ENCODE results near the gene EXOSC5.
A peak's percentile ranks its signal among the peaks of the same experiment; 100 is the strongest.

The EXOSC5 gene

DNA sequence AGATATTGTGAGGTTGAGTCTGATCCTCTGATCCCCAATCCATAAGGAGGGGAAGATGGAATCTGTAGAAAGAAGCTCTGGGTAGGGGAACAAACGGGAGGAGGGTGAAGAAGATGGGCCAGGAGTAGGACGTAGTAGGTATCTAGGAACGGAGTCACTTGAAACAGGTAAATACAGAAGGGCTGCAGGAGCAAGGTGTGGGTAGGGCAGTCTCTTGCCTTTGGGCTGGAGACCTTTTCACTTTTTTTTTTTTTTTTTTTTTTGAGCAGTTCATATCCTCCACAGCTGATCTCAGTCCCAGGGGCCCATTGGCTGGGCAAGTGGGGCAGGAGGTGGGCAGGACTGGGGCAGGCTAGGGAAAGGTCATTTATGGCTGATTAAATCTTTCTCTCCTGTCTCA, 1.9 kb upstream of the EXOSC5 start:
- H3K9me3 ChIP-seq (ENCODE audit: insufficient read depth, low read length, severe bottlenecking): no peaks in the 10 kb centered on the region
- peak overlapping the region; percentile 71 to 82; a peak in 3 of 4 replicates for H3K4me3 ChIP-seq (ENCODE audit: low read depth in 1 of 2, low read length in 2 of 2)
- H3K9ac ChIP-seq (ENCODE audit: low read depth, low read length): peak overlapping the region; percentile 75
- no peak overlapping the region; the same call in 1 of the 2 replicates for H3K27ac ChIP-seq (ENCODE audit: low read length)
- peaks cover 59% of the 10 kb centered on the region for H3K79me2 ChIP-seq (ENCODE audit: insufficient read depth, low read length)
- ATAC-seq (ENCODE audit: insufficient read depth, low read depth): no peak
- H2AFZ ChIP-seq (ENCODE audit: low read depth, low read length): no peak overlapping the region
- H3K4me2 ChIP-seq (ENCODE audit: insufficient read depth, low read length): peak overlapping the region; percentile 93
- H3K27me3 ChIP-seq (ENCODE audit: insufficient read depth, low read length, poor library complexity): no peaks in the 10 kb centered on the region
- no peak for DNase-seq
- H3K36me3 ChIP-seq (ENCODE audit: insufficient read depth, low read length): no peaks in the 10 kb centered on the region
- TF ChIP-seq, protein P1, sequence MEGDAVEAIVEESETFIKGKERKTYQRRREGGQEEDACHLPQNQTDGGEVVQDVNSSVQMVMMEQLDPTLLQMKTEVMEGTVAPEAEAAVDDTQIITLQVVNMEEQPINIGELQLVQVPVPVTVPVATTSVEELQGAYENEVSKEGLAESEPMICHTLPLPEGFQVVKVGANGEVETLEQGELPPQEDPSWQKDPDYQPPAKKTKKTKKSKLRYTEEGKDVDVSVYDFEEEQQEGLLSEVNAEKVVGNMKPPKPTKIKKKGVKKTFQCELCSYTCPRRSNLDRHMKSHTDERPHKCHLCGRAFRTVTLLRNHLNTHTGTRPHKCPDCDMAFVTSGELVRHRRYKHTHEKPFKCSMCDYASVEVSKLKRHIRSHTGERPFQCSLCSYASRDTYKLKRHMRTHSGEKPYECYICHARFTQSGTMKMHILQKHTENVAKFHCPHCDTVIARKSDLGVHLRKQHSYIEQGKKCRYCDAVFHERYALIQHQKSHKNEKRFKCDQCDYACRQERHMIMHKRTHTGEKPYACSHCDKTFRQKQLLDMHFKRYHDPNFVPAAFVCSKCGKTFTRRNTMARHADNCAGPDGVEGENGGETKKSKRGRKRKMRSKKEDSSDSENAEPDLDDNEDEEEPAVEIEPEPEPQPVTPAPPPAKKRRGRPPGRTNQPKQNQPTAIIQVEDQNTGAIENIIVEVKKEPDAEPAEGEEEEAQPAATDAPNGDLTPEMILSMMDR (IDR thresholded peaks at IDR 0.05; ENCODE audit: borderline replicate concordance, extremely low read depth, low read length, poor library complexity, severe bottlenecking): no peak
- TF ChIP-seq EZH2 (IDR thresholded peaks at IDR 0.05; ENCODE audit: borderline replicate concordance, low read depth, low read length, severe bottlenecking): no peak
- H4K20me1 ChIP-seq (ENCODE audit: insufficient read depth, low read length): no peaks in the 10 kb centered on the region
- H3K4me1 ChIP-seq (ENCODE audit: insufficient read depth, low read length): peaks cover 33% of the 10 kb centered on the region

- Histone ChIP-seq H3K9me3 (ENCODE audit: insufficient read depth, low read length, severe bottlenecking) (no peaks in the 10 kb centered on the region), H2AFZ (ENCODE audit: low read depth, low read length) (no peak overlapping the region), H3K9ac (ENCODE audit: low read depth, low read length) (peak overlapping the region; percentile 75), H3K27me3 (ENCODE audit: insufficient read depth, low read length, poor library complexity) (no peaks in the 10 kb centered on the region), H3K4me3 (ENCODE audit: low read depth in 1 of 2, low read length in 2 of 2) (peak overlapping the region; percentile 71 to 82), H3K4me1 (ENCODE audit: insufficient read depth, low read length) (peaks cover 33% of the 10 kb centered on the region), H3K79me2 (ENCODE audit: insufficient read depth, low read length) (peaks cover 63% of the 10 kb centered on the region), H3K27ac (ENCODE audit: low read length) (peak overlapping the region; percentile 93), H3K4me2 (ENCODE audit: insufficient read depth, low read length) (peak overlapping the region; percentile 93), H4K20me1 (ENCODE audit: insufficient read depth, low read length) (no peaks in the 10 kb centered on the region), H3K36me3 (ENCODE audit: insufficient read depth, low read length) (no peaks in the 10 kb centered on the region)
- DNase-seq (no peak), ATAC-seq (ENCODE audit: insufficient read depth, low read depth) (no peak)
- TF ChIP-seq, protein P1 (IDR thresholded peaks at IDR 0.05; ENCODE audit: borderline replicate concordance, extremely low read depth, low read length, poor library complexity, severe bottlenecking): no peak
- no peak for TF ChIP-seq EZH2 (IDR thresholded peaks at IDR 0.05; ENCODE audit: borderline replicate concordance, low read depth, low read length, severe bottlenecking)
Measured at GRCh38 chr19:41398598-41398997, 1.4 kb upstream of the EXOSC5 start.

GRCh38 chr19:41398050-41398418, 875 bp upstream of the EXOSC5 start:
- Histone ChIP-seq H3K27me3 (ENCODE audit: insufficient read depth, low read length, poor library complexity) (no peaks in the 10 kb centered on the region), H3K79me2 (ENCODE audit: insufficient read depth, low read length) (peaks cover 64% of the 10 kb centered on the region), H2AFZ (ENCODE audit: low read depth, low read length) (peak overlapping the region; percentile 73), H3K4me2 (ENCODE audit: insufficient read depth, low read length) (peak overlapping the region; percentile 93), H3K9me3 (ENCODE audit: insufficient read depth, low read length, severe bottlenecking) (no peaks in the 10 kb centered on the region), H3K4me3 (ENCODE audit: low read depth in 1 of 2, low read length in 2 of 2) (peak overlapping the region; percentile 71 to 82), H4K20me1 (ENCODE audit: insufficient read depth, low read length) (no peaks in the 10 kb centered on the region), H3K27ac (ENCODE audit: low read length) (peak overlapping the region; percentile 93), H3K4me1 (ENCODE audit: insufficient read depth, low read length) (peaks cover 33% of the 10 kb centered on the region), H3K36me3 (ENCODE audit: insufficient read depth, low read length) (peaks cover 2% of the 10 kb centered on the region; the same call in 1 of the 2 replicates), H3K9ac (ENCODE audit: low read depth, low read length) (peak overlapping the region; percentile 75)
- ATAC-seq (ENCODE audit: insufficient read depth, low read depth) (no peak), DNase-seq (no peak)
- no peak for TF ChIP-seq EZH2 (IDR thresholded peaks at IDR 0.05; ENCODE audit: borderline replicate concordance, low read depth, low read length, severe bottlenecking)
- TF ChIP-seq, protein P1 (IDR thresholded peaks at IDR 0.05; ENCODE audit: borderline replicate concordance, extremely low read depth, low read length, poor library complexity, severe bottlenecking): no peak
